Right hindlimb (tissue), 1 donor: Measurements from ENCODE around the gene PDE1C.

Source experiments
- DNase-seq: peaks from one replicate; pipeline ENCODE4 v3.0.0-alpha.2; 2018

The PDE1C gene

GRCh38 chr7:31935124-31936054 lies 134.8 kb downstream of the PDE1C start:
- no peak for DNase-seq

- no peak for DNase-seq
Measured at GRCh38 chr7:31934551-31934950, 135.7 kb downstream of the PDE1C start.

GRCh38 chr7:31933481-31933880 lies 136.7 kb downstream of the PDE1C start:
- no peak for DNase-seq

GRCh38 chr7:31926991-31927584 lies 143.1 kb downstream of the PDE1C start:
- DNase-seq: no peak

GRCh38 chr7:31925753-31926454 lies 144.3 kb downstream of the PDE1C start:
- DNase-seq: no peak

GRCh38 chr7:31924251-31924650 lies 146.0 kb downstream of the PDE1C start:
- no peak for DNase-seq

- no peak for DNase-seq
Measured at GRCh38 chr7:31922848-31923247, 147.4 kb downstream of the PDE1C start.

- no peak for DNase-seq
Measured at GRCh38 chr7:31921047-31921446, 149.2 kb downstream of the PDE1C start.

GRCh38 chr7:31919678-31920369 lies 150.4 kb downstream of the PDE1C start:
- no peak for DNase-seq

- DNase-seq: no peak
Measured at GRCh38 chr7:31918706-31919393, 151.4 kb downstream of the PDE1C start.

GRCh38 chr7:31917256-31917655 lies 153.0 kb downstream of the PDE1C start:
- no peak for DNase-seq

- DNase-seq: no peak
Measured at GRCh38 chr7:31910191-31910590, 160.0 kb downstream of the PDE1C start.

GRCh38 chr7:31906479-31907171 lies 163.6 kb downstream of the PDE1C start:
- DNase-seq: no peak

GRCh38 chr7:31903962-31904361 lies 166.2 kb downstream of the PDE1C start:
- DNase-seq: no peak

- no peak for DNase-seq
Measured at GRCh38 chr7:31899356-31899927, 170.8 kb downstream of the PDE1C start.

GRCh38 chr7:31896925-31897324 lies 173.3 kb downstream of the PDE1C start:
- DNase-seq: no peak

- DNase-seq: no peak
Measured at GRCh38 chr7:31894308-31894707, 175.9 kb downstream of the PDE1C start.

- no peak for DNase-seq
Measured at GRCh38 chr7:31893365-31893764, 176.8 kb downstream of the PDE1C start.

GRCh38 chr7:31892099-31892829 lies 177.9 kb downstream of the PDE1C start:
- DNase-seq: no peak

- no peak for DNase-seq
Measured at GRCh38 chr7:31890766-31891165, 179.4 kb downstream of the PDE1C start.

- DNase-seq: no peak
Measured at GRCh38 chr7:31890198-31890597, 180.0 kb downstream of the PDE1C start.
